ENCODE data around the gene GMCL1. TPM values are rescaled to one million over a fixed set of nuclear protein-coding genes. Genes with fewer than 3 reads are reported as not detected.

The GMCL1 gene
- total and polyA plus RNA-seq, 9 of the 15 experiments (the other 6 are each of a cell fraction or from before 2014, with no cell fraction given) = 7.0 to 27.3 (median 15.4) TPM

DNA sequence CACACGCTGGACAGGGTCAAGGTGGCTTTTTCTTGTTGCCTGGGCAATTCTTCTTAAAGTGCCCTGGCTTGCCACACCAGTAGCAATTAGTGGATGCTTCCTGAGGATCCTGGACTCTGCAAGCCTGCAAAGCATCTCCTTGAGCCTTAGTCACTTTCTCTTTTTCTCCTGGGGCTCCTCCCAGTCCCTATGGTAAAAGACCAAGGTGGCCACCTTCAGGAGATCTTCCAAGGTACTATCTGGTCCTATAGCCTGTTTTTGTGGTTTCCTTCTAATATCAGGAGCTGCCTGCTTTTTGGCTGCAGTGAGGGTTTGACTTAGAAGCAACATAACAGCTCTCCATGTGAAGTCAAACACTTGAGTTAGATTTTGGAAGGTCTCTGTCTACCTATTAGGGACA is 33.3 kb upstream of the GMCL1 start:
- CTCF ChIA-PET (ENCODE audit: low intra/inter-chr PET ratio) = no interaction called here
- POLR2A ChIA-PET = interaction anchor here (1.4 kb wide), 1 partner anchor 52 kb away, joined by 5 read pairs; no protein-coding TSS in a partner anchor
- peak; percentile 52 for TF ChIP-seq TCF3 (CRISPR knock-in tag; IDR thresholded peaks at IDR 0.05)
- TF ChIP-seq, protein P1, sequence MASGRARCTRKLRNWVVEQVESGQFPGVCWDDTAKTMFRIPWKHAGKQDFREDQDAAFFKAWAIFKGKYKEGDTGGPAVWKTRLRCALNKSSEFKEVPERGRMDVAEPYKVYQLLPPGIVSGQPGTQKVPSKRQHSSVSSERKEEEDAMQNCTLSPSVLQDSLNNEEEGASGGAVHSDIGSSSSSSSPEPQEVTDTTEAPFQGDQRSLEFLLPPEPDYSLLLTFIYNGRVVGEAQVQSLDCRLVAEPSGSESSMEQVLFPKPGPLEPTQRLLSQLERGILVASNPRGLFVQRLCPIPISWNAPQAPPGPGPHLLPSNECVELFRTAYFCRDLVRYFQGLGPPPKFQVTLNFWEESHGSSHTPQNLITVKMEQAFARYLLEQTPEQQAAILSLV (tag; IDR thresholded peaks at IDR 0.05) = no peak
- no peak for TF ChIP-seq ZZZ3 (IDR thresholded peaks at IDR 0.05)
- TF ChIP-seq, protein P2, sequence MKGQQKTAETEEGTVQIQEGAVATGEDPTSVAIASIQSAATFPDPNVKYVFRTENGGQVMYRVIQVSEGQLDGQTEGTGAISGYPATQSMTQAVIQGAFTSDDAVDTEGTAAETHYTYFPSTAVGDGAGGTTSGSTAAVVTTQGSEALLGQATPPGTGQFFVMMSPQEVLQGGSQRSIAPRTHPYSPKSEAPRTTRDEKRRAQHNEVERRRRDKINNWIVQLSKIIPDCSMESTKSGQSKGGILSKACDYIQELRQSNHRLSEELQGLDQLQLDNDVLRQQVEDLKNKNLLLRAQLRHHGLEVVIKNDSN (CRISPR knock-in tag; IDR thresholded peaks at IDR 0.05) = no peak
- TF ChIP-seq CTBP1 (IDR thresholded peaks at IDR 0.05; ENCODE audit: borderline replicate concordance) = peak; percentile 55; the same call in 1 of the 2 replicates
- TF ChIP-seq, protein P3, sequence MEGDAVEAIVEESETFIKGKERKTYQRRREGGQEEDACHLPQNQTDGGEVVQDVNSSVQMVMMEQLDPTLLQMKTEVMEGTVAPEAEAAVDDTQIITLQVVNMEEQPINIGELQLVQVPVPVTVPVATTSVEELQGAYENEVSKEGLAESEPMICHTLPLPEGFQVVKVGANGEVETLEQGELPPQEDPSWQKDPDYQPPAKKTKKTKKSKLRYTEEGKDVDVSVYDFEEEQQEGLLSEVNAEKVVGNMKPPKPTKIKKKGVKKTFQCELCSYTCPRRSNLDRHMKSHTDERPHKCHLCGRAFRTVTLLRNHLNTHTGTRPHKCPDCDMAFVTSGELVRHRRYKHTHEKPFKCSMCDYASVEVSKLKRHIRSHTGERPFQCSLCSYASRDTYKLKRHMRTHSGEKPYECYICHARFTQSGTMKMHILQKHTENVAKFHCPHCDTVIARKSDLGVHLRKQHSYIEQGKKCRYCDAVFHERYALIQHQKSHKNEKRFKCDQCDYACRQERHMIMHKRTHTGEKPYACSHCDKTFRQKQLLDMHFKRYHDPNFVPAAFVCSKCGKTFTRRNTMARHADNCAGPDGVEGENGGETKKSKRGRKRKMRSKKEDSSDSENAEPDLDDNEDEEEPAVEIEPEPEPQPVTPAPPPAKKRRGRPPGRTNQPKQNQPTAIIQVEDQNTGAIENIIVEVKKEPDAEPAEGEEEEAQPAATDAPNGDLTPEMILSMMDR (IDR thresholded peaks at IDR 0.05 in 2 of 3, conservative IDR thresholded peaks at IDR 0.05 in 1 of 3; ENCODE audit: insufficient read depth in 2 of 3, low read depth in 1 of 3, low read length in 3 of 3) = peak; percentile 18 to 57 (median 39); a peak in 2 of 6 replicates
- no peak for TF ChIP-seq LEF1 (IDR thresholded peaks at IDR 0.05)
- no peak for TF ChIP-seq MEF2D (tag; conservative IDR thresholded peaks at IDR 0.05; ENCODE audit: low read depth)
- TF ChIP-seq, protein P4, sequence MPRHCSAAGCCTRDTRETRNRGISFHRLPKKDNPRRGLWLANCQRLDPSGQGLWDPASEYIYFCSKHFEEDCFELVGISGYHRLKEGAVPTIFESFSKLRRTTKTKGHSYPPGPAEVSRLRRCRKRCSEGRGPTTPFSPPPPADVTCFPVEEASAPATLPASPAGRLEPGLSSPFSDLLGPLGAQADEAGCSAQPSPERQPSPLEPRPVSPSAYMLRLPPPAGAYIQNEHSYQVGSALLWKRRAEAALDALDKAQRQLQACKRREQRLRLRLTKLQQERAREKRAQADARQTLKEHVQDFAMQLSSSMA (CRISPR knock-in tag; IDR thresholded peaks at IDR 0.05) = no peak
- TF ChIP-seq ZNF174 (CRISPR knock-in tag; IDR thresholded peaks at IDR 0.05) = no peak
- TF ChIP-seq HDAC2 (IDR thresholded peaks at IDR 0.05) = no peak
- no peak for TF ChIP-seq SRSF7 (optimal IDR thresholded peaks at IDR 0.05; ENCODE audit: low read depth, low read length)
- TF ChIP-seq ZBED1 (IDR thresholded peaks at IDR 0.05) = no peak
- TF ChIP-seq JUND (IDR thresholded peaks at IDR 0.05; ENCODE audit: borderline replicate concordance, low read depth, low read length) = no peak
- TF ChIP-seq JUND (tag; IDR thresholded peaks at IDR 0.05; ENCODE audit: borderline replicate concordance, low read depth, low read length) = no peak
- TF ChIP-seq HNRNPL (IDR thresholded peaks at IDR 0.05; ENCODE audit: low read depth, low read length) = no peak
- no peak for TF ChIP-seq ZNF764 (CRISPR knock-in tag; IDR thresholded peaks at IDR 0.05; ENCODE audit: low read depth)
- no peak for TF ChIP-seq ARNT (IDR thresholded peaks at IDR 0.05)
- TF ChIP-seq, protein P5, sequence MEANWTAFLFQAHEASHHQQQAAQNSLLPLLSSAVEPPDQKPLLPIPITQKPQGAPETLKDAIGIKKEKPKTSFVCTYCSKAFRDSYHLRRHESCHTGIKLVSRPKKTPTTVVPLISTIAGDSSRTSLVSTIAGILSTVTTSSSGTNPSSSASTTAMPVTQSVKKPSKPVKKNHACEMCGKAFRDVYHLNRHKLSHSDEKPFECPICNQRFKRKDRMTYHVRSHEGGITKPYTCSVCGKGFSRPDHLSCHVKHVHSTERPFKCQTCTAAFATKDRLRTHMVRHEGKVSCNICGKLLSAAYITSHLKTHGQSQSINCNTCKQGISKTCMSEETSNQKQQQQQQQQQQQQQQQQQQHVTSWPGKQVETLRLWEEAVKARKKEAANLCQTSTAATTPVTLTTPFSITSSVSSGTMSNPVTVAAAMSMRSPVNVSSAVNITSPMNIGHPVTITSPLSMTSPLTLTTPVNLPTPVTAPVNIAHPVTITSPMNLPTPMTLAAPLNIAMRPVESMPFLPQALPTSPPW (CRISPR knock-in tag; IDR thresholded peaks at IDR 0.05) = no peak

More for the DNA sequence above, 33.3 kb upstream of the GMCL1 start:
- no peak overlapping the region for H3K4me2 ChIP-seq (ENCODE audit: insufficient read depth, low read length)
- peaks cover 14% of the 10 kb centered on the region for H4K20me1 ChIP-seq (replicated peaks; ENCODE audit: control insufficient read depth, insufficient read depth, low read length)
- H3K27ac ChIP-seq (ENCODE audit: extremely low read depth, low read depth, low read length) = no peak overlapping the region
- DNase-seq (ENCODE audit: extremely low read depth in 1 of 4, low spot score in 3 of 4) = peak in 1 of 4 experiments; percentile 60
- intact Hi-C loops (cut with micrococcal nuclease) = loop anchor here (1.0 to 5.0 kb wide), 3 partner anchors 54 to 239 kb away; partner anchors contain the start of gene ANXA4
- no peaks in the 10 kb centered on the region for H3K9me3 ChIP-seq (replicated peaks; ENCODE audit: control insufficient read depth, insufficient read depth, low read depth, low read length)
- no peaks in the 10 kb centered on the region for H3K36me3 ChIP-seq (ENCODE audit: control insufficient read depth, insufficient read depth, low read length)
- H3K4me1 ChIP-seq (replicated peaks in 1 of 2; ENCODE audit: control insufficient read depth in 2 of 2, insufficient read depth in 2 of 2, low read length in 2 of 2) = peaks cover 3 to 23% of the 10 kb centered on the region in 2 experiments; a peak in 4 of 5 replicates
- in situ Hi-C loops (cut with MboI) = loop anchor here (5.0 kb wide), 1 partner anchor 54 kb away; the partner anchor contains the start of gene ANXA4
- FAIRE-seq = no peak
- H3K9me1 ChIP-seq (ENCODE audit: control insufficient read depth, insufficient read depth, low read length) = no peaks in the 10 kb centered on the region
- H3K79me2 ChIP-seq (ENCODE audit: control insufficient read depth, insufficient read depth, low read length) = no peaks in the 10 kb centered on the region
- H3K27me3 ChIP-seq (ENCODE audit: control insufficient read depth in 2 of 2, insufficient read depth in 2 of 2, low read length in 2 of 2) = no peaks in the 10 kb centered on the region; a peak in 1 of 5 replicates
- no TSS peak for BruUV-seq (replicated peaks)
- no peak overlapping the region for H2AFZ ChIP-seq (ENCODE audit: low read depth, low read length)
- no peak overlapping the region for H3K9ac ChIP-seq (ENCODE audit: insufficient read depth in 1 of 2, low read depth in 2 of 2, low read length in 2 of 2)
- peak; percentile 37 for ATAC-seq
- no peak overlapping the region for H3K4me3 ChIP-seq
- WGBS (ENCODE audit: insufficient coverage, low coverage, missing lambda C conversion rate) = 47% methylated on average over 1 of the region's 1 CpG
